Neural cell (in vitro differentiated cells): Measurements from ENCODE around the gene CTDSP2.

Experiments
- EP300 ChIP-seq: fragments of 450-650 bp; conservative IDR thresholded peaks from 2 replicates; pipeline ENCODE4 v1.6.1; 2014; ENCODE audit warnings: antibody characterized with exemption, mild to moderate bottlenecking, moderate library complexity; ENCODE audit not compliant: poor library complexity, severe bottlenecking
- EZH2 ChIP-seq: fragments of 200-600, 300-800 bp; shearing (Covaris generic), sonication (generic); IDR thresholded peaks from 2 replicates; pipeline ENCODE4 v1.6.1; 2014; ENCODE audit warnings: antibody characterized with exemption, low read length, borderline replicate concordance, mild to moderate bottlenecking; ENCODE audit not compliant: insufficient read depth, poor library complexity, severe bottlenecking
- MXI1 ChIP-seq: fragments of 450-650 bp; conservative IDR thresholded peaks from 2 replicates; pipeline ENCODE4 v1.6.1; 2014; ENCODE audit warnings: antibody characterized with exemption, mild to moderate bottlenecking; ENCODE audit not compliant: poor library complexity, severe bottlenecking
- POLR2AphosphoS5 ChIP-seq: IDR thresholded peaks from 2 replicates; pipeline ENCODE4 v1.6.1; 2012
- RAD21 ChIP-seq: fragments of 450-650 bp; conservative IDR thresholded peaks from 2 replicates; pipeline ENCODE4 v1.6.1; 2014; ENCODE audit warnings: antibody characterized with exemption, mild to moderate bottlenecking, moderate library complexity
- SMC3 ChIP-seq: fragments of 450-650 bp; conservative IDR thresholded peaks from 2 replicates; pipeline ENCODE4 v1.6.1; 2014; ENCODE audit warnings: antibody characterized with exemption, mild to moderate bottlenecking, moderate library complexity; ENCODE audit not compliant: poor library complexity
- TAF1 ChIP-seq: IDR thresholded peaks from 2 replicates; pipeline ENCODE4 v1.6.1; 2012; ENCODE audit warnings: low read depth
- TF ChIP-seq, protein P1 (sequence below): fragments of 450-650 bp; IDR thresholded peaks from 2 replicates; pipeline ENCODE4 v1.5.1; 2014; ENCODE audit warnings: antibody characterized with exemption, mild to moderate bottlenecking, moderate library complexity; ENCODE audit not compliant: poor library complexity, severe bottlenecking
- TF ChIP-seq, protein P2 (sequence below): IDR thresholded peaks from 2 replicates; pipeline ENCODE4 v1.6.1; 2012; ENCODE audit warnings: borderline replicate concordance

DNA sequence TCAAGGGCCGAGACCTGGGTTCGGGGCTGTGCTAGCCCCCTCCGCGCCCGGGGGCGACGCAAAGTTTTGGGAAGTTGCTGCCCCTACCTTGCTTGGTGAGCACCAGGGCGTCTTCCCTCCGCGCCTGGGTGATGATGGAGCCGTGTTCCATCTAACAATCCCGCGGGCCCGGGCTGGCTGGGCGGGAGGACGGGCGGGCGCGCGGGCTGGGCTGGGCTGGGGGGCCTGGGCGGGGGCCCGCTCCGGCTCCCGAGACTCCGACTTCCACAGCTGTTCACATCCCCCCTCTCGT, 298 bp downstream of the CTDSP2 start:
- TF ChIP-seq, protein P1, sequence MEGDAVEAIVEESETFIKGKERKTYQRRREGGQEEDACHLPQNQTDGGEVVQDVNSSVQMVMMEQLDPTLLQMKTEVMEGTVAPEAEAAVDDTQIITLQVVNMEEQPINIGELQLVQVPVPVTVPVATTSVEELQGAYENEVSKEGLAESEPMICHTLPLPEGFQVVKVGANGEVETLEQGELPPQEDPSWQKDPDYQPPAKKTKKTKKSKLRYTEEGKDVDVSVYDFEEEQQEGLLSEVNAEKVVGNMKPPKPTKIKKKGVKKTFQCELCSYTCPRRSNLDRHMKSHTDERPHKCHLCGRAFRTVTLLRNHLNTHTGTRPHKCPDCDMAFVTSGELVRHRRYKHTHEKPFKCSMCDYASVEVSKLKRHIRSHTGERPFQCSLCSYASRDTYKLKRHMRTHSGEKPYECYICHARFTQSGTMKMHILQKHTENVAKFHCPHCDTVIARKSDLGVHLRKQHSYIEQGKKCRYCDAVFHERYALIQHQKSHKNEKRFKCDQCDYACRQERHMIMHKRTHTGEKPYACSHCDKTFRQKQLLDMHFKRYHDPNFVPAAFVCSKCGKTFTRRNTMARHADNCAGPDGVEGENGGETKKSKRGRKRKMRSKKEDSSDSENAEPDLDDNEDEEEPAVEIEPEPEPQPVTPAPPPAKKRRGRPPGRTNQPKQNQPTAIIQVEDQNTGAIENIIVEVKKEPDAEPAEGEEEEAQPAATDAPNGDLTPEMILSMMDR = no peak
- TF ChIP-seq EZH2 (no peak), POLR2AphosphoS5 (no peak), EP300 (no peak), RAD21 (no peak), SMC3 (no peak), MXI1 (no peak), TAF1 (no peak)
- TF ChIP-seq, protein P2, sequence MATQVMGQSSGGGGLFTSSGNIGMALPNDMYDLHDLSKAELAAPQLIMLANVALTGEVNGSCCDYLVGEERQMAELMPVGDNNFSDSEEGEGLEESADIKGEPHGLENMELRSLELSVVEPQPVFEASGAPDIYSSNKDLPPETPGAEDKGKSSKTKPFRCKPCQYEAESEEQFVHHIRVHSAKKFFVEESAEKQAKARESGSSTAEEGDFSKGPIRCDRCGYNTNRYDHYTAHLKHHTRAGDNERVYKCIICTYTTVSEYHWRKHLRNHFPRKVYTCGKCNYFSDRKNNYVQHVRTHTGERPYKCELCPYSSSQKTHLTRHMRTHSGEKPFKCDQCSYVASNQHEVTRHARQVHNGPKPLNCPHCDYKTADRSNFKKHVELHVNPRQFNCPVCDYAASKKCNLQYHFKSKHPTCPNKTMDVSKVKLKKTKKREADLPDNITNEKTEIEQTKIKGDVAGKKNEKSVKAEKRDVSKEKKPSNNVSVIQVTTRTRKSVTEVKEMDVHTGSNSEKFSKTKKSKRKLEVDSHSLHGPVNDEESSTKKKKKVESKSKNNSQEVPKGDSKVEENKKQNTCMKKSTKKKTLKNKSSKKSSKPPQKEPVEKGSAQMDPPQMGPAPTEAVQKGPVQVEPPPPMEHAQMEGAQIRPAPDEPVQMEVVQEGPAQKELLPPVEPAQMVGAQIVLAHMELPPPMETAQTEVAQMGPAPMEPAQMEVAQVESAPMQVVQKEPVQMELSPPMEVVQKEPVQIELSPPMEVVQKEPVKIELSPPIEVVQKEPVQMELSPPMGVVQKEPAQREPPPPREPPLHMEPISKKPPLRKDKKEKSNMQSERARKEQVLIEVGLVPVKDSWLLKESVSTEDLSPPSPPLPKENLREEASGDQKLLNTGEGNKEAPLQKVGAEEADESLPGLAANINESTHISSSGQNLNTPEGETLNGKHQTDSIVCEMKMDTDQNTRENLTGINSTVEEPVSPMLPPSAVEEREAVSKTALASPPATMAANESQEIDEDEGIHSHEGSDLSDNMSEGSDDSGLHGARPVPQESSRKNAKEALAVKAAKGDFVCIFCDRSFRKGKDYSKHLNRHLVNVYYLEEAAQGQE = no peak
